ENCODE results near the gene FOXF2. TPM values are rescaled to one million over a fixed set of nuclear protein-coding genes. Genes with fewer than 3 reads are reported as not detected.
"Not testable (repeated sequence)": the region's sequence is repeated elsewhere in the genome, so short reads cannot be mapped to it uniquely, and the experiment has no call there.

The FOXF2 gene
- total and polyA plus RNA-seq, 10 of the 15 experiments (the other 5 are each of a cell fraction or from before 2014, with no cell fraction given) = not detected

DNA sequence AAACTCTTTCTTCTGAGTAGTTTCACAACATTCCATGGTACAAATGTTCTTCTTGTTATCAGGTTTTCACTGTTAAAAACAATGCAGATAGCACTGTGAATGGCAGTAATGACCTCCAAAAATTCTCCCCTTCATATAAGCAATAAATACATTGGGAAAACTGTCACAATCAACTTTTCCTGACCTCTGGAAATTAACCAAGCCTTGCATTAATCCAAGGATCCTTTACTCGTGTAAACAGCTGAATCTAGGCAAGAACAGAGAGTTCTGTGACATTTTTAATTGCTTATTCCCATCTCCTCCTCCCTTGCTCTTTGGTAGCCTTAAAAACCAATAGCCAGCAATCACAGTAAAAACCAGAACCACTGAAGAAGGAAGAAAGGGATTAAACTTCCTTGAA lies 39.7 kb upstream of the FOXF2 start:
- no peak for ATAC-seq
- H3K27ac ChIP-seq (ENCODE audit: control insufficient read depth, insufficient read depth) = no peak overlapping the region
- DNase-seq (ENCODE audit: low read depth, low spot score) = no peak
- no peak for FAIRE-seq
- in situ Hi-C loops (cut with MboI) (no loop called here), intact Hi-C loops (cut with micrococcal nuclease; ENCODE audit: unreplicated experiment) (no loop called here)
- no peak overlapping the region for H2AFZ ChIP-seq (ENCODE audit: control insufficient read depth, low read depth, low read length)
- WGBS (ENCODE audit: insufficient coverage, insufficient replicate concordance, low lambda C conversion rate, missing lambda C conversion rate) = 0% methylated on average over 1 of the region's 1 CpG
- BruUV-seq (replicated peaks) = no TSS peak
- H3K36me3 ChIP-seq (ENCODE audit: control insufficient read depth in 2 of 2, insufficient read depth in 2 of 2, low read length in 1 of 2) = no peaks in the 10 kb centered on the region
- no peaks in the 10 kb centered on the region for H3K79me2 ChIP-seq (ENCODE audit: control insufficient read depth, insufficient read depth, low read length)
- H3K27me3 ChIP-seq (replicated peaks in 1 of 2; ENCODE audit: control insufficient read depth in 2 of 2, insufficient read depth in 2 of 2, low read length in 1 of 2) = no peaks in the 10 kb centered on the region; a peak in 2 of 4 replicates
- H3K4me3 ChIP-seq = no peak overlapping the region
- RAD21 ChIA-PET (ENCODE audit: unreplicated experiment) = no interaction called here
- no peak overlapping the region for H3K9ac ChIP-seq (ENCODE audit: control insufficient read depth, insufficient read depth, low read length)
- H3K9me3 ChIP-seq (replicated peaks; ENCODE audit: control insufficient read depth, insufficient read depth, low read length) = peaks cover 3% of the 10 kb centered on the region; the same call in 2 of the 3 replicates
- SMC1A ChIA-PET (ENCODE audit: uncharacterized antibody, unreplicated experiment) = no interaction called here
- TF ChIP-seq MYC (IDR thresholded peaks at IDR 0.05; ENCODE audit: insufficient read depth, insufficient read length, insufficient replicate concordance, low read length, severe bottlenecking) (no peak), CBX3 (IDR thresholded peaks at IDR 0.05; ENCODE audit: borderline replicate concordance, low read depth) (no peak), ZNF24 (IDR thresholded peaks at IDR 0.05) (no peak)
- no peaks in the 10 kb centered on the region for H3K4me1 ChIP-seq (ENCODE audit: control insufficient read depth, insufficient read depth, low read length)
- no peak overlapping the region for H3K4me2 ChIP-seq (ENCODE audit: control insufficient read depth, insufficient read depth)
- POLR2A ChIA-PET = no interaction called here
- H4K20me1 ChIP-seq (ENCODE audit: control insufficient read depth, insufficient read depth) = no peaks in the 10 kb centered on the region
- CTCF ChIA-PET = no interaction called here

DNA sequence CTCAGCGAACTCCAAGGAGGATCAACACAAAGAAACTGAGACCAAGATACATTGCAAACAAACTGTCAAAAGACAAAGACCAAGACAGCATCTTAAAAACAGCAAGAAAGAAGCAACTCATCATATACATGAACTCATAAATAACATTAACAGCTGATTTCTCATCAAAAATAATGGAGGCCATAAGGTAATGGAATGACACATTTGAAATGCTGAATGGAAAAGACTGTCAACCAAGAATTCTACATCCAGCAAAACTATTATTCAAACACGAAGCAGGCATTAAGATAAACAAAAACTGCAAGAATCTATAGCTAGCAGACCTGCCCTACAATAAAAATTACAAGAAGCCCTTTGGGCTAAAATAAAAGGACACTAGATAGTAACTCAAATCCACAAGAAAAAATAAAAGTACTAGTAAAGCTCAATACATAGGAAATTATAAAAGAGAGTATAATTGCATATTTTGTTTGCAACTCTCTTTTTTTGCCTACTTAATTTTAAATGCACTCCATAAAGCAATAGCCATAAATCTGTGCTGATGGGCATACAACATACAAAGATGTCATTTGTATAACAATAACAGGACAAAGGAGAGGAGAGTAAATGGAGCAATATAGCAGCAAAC lies 37.9 kb upstream of the FOXF2 start:
- no peak for DNase-seq (ENCODE audit: low read depth, low spot score)
- no peaks in the 10 kb centered on the region for H3K79me2 ChIP-seq (ENCODE audit: control insufficient read depth, insufficient read depth, low read length)
- no peak for TF ChIP-seq HDGF (IDR thresholded peaks at IDR 0.05)
- 0 out of 2 replicates have a peak, but pooled peaks have one; percentile 67 for TF ChIP-seq CBX5 (IDR thresholded peaks at IDR 0.05; ENCODE audit: low read depth)
- SMC1A ChIA-PET (ENCODE audit: uncharacterized antibody, unreplicated experiment) = no interaction called here
- no peak overlapping the region for H3K9ac ChIP-seq (ENCODE audit: control insufficient read depth, insufficient read depth, low read length)
- in situ Hi-C loops (cut with MboI) (no loop called here), intact Hi-C loops (cut with micrococcal nuclease; ENCODE audit: unreplicated experiment) (no loop called here)
- no TSS peak for BruUV-seq (replicated peaks)
- no peaks in the 10 kb centered on the region for H3K4me1 ChIP-seq (ENCODE audit: control insufficient read depth, insufficient read depth, low read length)
- CTCF ChIA-PET = interaction anchor here (0.9 kb wide), 1 partner anchor 46 kb away, joined by 4 read pairs; no protein-coding TSS in a partner anchor
- peaks cover 3% of the 10 kb centered on the region; the same call in 2 of the 3 replicates for H3K9me3 ChIP-seq (replicated peaks; ENCODE audit: control insufficient read depth, insufficient read depth, low read length)
- H2AFZ ChIP-seq (ENCODE audit: control insufficient read depth, low read depth, low read length) = no peak overlapping the region
- no peak overlapping the region for H3K4me3 ChIP-seq
- WGBS (ENCODE audit: insufficient coverage, insufficient replicate concordance, low lambda C conversion rate, missing lambda C conversion rate) = 10% methylated on average over 2 of the region's 2 CpGs
- no peak overlapping the region for H3K27ac ChIP-seq (ENCODE audit: control insufficient read depth, insufficient read depth)
- RAD21 ChIA-PET (ENCODE audit: unreplicated experiment) = no interaction called here
- no peaks in the 10 kb centered on the region for H3K36me3 ChIP-seq (ENCODE audit: control insufficient read depth in 2 of 2, insufficient read depth in 2 of 2, low read length in 1 of 2)
- H4K20me1 ChIP-seq (ENCODE audit: control insufficient read depth, insufficient read depth) = no peaks in the 10 kb centered on the region
- H3K27me3 ChIP-seq (replicated peaks in 1 of 2; ENCODE audit: control insufficient read depth in 2 of 2, insufficient read depth in 2 of 2, low read length in 1 of 2) = no peaks in the 10 kb centered on the region; a peak in 2 of 4 replicates
- POLR2A ChIA-PET = no interaction called here
- ATAC-seq = no peak
- no peak overlapping the region for H3K4me2 ChIP-seq (ENCODE audit: control insufficient read depth, insufficient read depth)
- FAIRE-seq = no peak

DNA sequence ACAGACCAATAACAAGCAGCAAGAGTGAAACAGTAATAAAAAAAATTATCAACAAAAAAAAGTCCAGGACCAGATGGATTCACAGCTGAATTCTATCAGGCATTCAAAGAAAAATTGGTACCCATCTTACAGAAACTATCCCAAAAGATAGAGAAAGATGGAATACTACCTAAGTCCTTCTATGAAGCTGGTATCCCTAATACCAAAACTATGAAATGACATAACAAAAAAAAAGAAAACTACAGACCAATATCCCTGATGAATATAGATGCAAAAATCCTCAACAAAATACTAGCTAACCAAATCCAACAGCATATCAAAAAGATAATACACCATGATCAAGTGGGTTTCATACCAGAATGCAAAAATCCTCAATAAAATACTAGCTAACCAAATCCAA lies 34.3 kb upstream of the FOXF2 start:
- H3K27ac ChIP-seq (ENCODE audit: control insufficient read depth, insufficient read depth); SMC1A ChIA-PET (ENCODE audit: uncharacterized antibody, unreplicated experiment); H3K27me3 ChIP-seq (replicated peaks in 1 of 2; ENCODE audit: control insufficient read depth in 2 of 2, insufficient read depth in 2 of 2, low read length in 1 of 2); POLR2A ChIA-PET; H3K9ac ChIP-seq (ENCODE audit: control insufficient read depth, insufficient read depth, low read length); H3K4me3 ChIP-seq; in situ Hi-C loops (cut with MboI); H3K79me2 ChIP-seq (ENCODE audit: control insufficient read depth, insufficient read depth, low read length); H3K9me3 ChIP-seq (replicated peaks; ENCODE audit: control insufficient read depth, insufficient read depth, low read length); FAIRE-seq; intact Hi-C loops (cut with micrococcal nuclease; ENCODE audit: unreplicated experiment); RAD21 ChIA-PET (ENCODE audit: unreplicated experiment); H3K36me3 ChIP-seq (ENCODE audit: control insufficient read depth in 2 of 2, insufficient read depth in 2 of 2, low read length in 1 of 2); ATAC-seq; H4K20me1 ChIP-seq (ENCODE audit: control insufficient read depth, insufficient read depth); BruUV-seq (replicated peaks); H2AFZ ChIP-seq (ENCODE audit: control insufficient read depth, low read depth, low read length); H3K4me2 ChIP-seq (ENCODE audit: control insufficient read depth, insufficient read depth); H3K4me1 ChIP-seq (ENCODE audit: control insufficient read depth, insufficient read depth, low read length); DNase-seq (ENCODE audit: low read depth, low spot score): not testable (repeated sequence)
- CTCF ChIA-PET = interaction anchor here (0.7 to 1.2 kb wide), 4 partner anchors 13 to 598 kb away, joined by 3 read pairs; no protein-coding TSS in a partner anchor
